ENCODE data around the gene COMP. TPM values are rescaled to one million over a fixed set of nuclear protein-coding genes. Genes with fewer than 3 reads are reported as not detected.

The COMP gene
- total and polyA plus RNA-seq, 2 donors (not counting 1 experiment from before 2014, with no cell fraction given) = not detected

- Histone ChIP-seq H3K4me2 (replicated peaks; ENCODE audit: low read depth, low read length, poor library complexity, severe bottlenecking) (no peak overlapping the region), H3K4me1 (ENCODE audit: control insufficient read depth in 2 of 2, insufficient read depth in 2 of 2, low read length in 2 of 2) (peaks cover 0 to 9% of the 10 kb centered on the region in 2 donors), H3K36me3 (replicated peaks in 1 of 2; ENCODE audit: control extremely low read depth in 1 of 2, control insufficient read depth in 1 of 2, extremely low read depth in 1 of 2, insufficient read depth in 2 of 2, low read length in 1 of 2) (no peaks in the 10 kb centered on the region), H3K79me2 (ENCODE audit: control insufficient read depth, insufficient read depth, low read length) (no peaks in the 10 kb centered on the region), H3K4me3 (ENCODE audit: control extremely low read depth in 1 of 5, extremely low read depth in 1 of 5, insufficient read depth in 1 of 5, low read depth in 2 of 5, low read length in 4 of 5) (no peak overlapping the region), H3K27me3 (replicated peaks in 1 of 4; ENCODE audit: control extremely low read depth in 1 of 4, control insufficient read depth in 3 of 4, insufficient read depth in 4 of 4, low read length in 3 of 4) (no peaks in the 10 kb centered on the region), H4K20me1 (ENCODE audit: control insufficient read depth, insufficient read depth, low read length, poor library complexity, severe bottlenecking) (no peaks in the 10 kb centered on the region), H3K27ac (ENCODE audit: low read length in 2 of 2) (no peak overlapping the region), H2AFZ (ENCODE audit: insufficient read depth, low read depth, low read length, poor library complexity, severe bottlenecking) (no peak overlapping the region), H3K9me3 (ENCODE audit: control extremely low read depth in 1 of 3, control insufficient read depth in 2 of 3, insufficient read depth in 1 of 3, low read length in 2 of 3) (no peaks in the 10 kb centered on the region), H3K9ac (ENCODE audit: low read length) (no peak overlapping the region)
- H3K4me1 Mint-ChIP-seq = no peaks in the 10 kb centered on the region
- H3K9me3 Mint-ChIP-seq (ENCODE audit: insufficient read depth) = no peaks in the 10 kb centered on the region
- no peak overlapping the region for H3K4me3 Mint-ChIP-seq
- no peak overlapping the region for H3K27ac Mint-ChIP-seq
- DNase-seq (no peak), ATAC-seq (ENCODE audit: low read depth) (no peak)
- POLR2A ChIA-PET = no interaction called here
- H3K27me3 Mint-ChIP-seq = no peaks in the 10 kb centered on the region
- CTCF ChIA-PET = no interaction called here
- 77% methylated on average over 29 of the region's 35 CpGs for WGBS (ENCODE audit: insufficient coverage)
- intact Hi-C loops (cut with micrococcal nuclease) = no loop called here
- no peak for TF ChIP-seq CTCF (IDR thresholded peaks at IDR 0.05)
- no peak for TF ChIP-seq EZH2 (IDR thresholded peaks at IDR 0.05; ENCODE audit: borderline replicate concordance, insufficient read depth, low read depth, low read length, poor library complexity, severe bottlenecking)
These were observed 28.7 kb downstream of the COMP start for GRCh38 chr19:18762125-18763023.

GRCh38 chr19:18761531-18762110, 29.5 kb downstream of the COMP start:
- intact Hi-C loops (cut with micrococcal nuclease) = no loop called here
- DNase-seq (no peak), ATAC-seq (ENCODE audit: low read depth) (no peak)
- no peaks in the 10 kb centered on the region for H3K27me3 ChIP-seq (replicated peaks in 1 of 4; ENCODE audit: control extremely low read depth in 1 of 4, control insufficient read depth in 3 of 4, insufficient read depth in 4 of 4, low read length in 3 of 4)
- H3K36me3 ChIP-seq (replicated peaks in 1 of 2; ENCODE audit: control extremely low read depth in 1 of 2, control insufficient read depth in 1 of 2, extremely low read depth in 1 of 2, insufficient read depth in 2 of 2, low read length in 1 of 2) = no peaks in the 10 kb centered on the region
- no peaks in the 10 kb centered on the region for H3K79me2 ChIP-seq (ENCODE audit: control insufficient read depth, insufficient read depth, low read length)
- WGBS (ENCODE audit: insufficient coverage) = 96% methylated on average over 13 of the region's 16 CpGs
- ChIA-PET POLR2A (no interaction called here), CTCF (no interaction called here)
- H3K9me3 ChIP-seq (ENCODE audit: control extremely low read depth in 1 of 3, control insufficient read depth in 2 of 3, insufficient read depth in 1 of 3, low read length in 2 of 3) = no peaks in the 10 kb centered on the region
- no peak overlapping the region for H3K27ac ChIP-seq (ENCODE audit: low read length in 2 of 2)
- H3K27ac Mint-ChIP-seq = no peak overlapping the region
- no peak overlapping the region for H3K4me2 ChIP-seq (replicated peaks; ENCODE audit: low read depth, low read length, poor library complexity, severe bottlenecking)
- no peaks in the 10 kb centered on the region for H3K9me3 Mint-ChIP-seq (ENCODE audit: insufficient read depth)
- no peak for TF ChIP-seq CTCF (IDR thresholded peaks at IDR 0.05)
- no peak for TF ChIP-seq EZH2 (IDR thresholded peaks at IDR 0.05; ENCODE audit: borderline replicate concordance, insufficient read depth, low read depth, low read length, poor library complexity, severe bottlenecking)
- no peak overlapping the region for H3K9ac ChIP-seq (ENCODE audit: low read length)
- no peaks in the 10 kb centered on the region for H3K27me3 Mint-ChIP-seq
- no peak overlapping the region for H3K4me3 Mint-ChIP-seq
- peaks cover 0 to 9% of the 10 kb centered on the region in 2 donors for H3K4me1 ChIP-seq (ENCODE audit: control insufficient read depth in 2 of 2, insufficient read depth in 2 of 2, low read length in 2 of 2)
- no peaks in the 10 kb centered on the region for H4K20me1 ChIP-seq (ENCODE audit: control insufficient read depth, insufficient read depth, low read length, poor library complexity, severe bottlenecking)
- no peak overlapping the region for H3K4me3 ChIP-seq (ENCODE audit: control extremely low read depth in 1 of 5, extremely low read depth in 1 of 5, insufficient read depth in 1 of 5, low read depth in 2 of 5, low read length in 4 of 5)
- H2AFZ ChIP-seq (ENCODE audit: insufficient read depth, low read depth, low read length, poor library complexity, severe bottlenecking) = no peak overlapping the region
- H3K4me1 Mint-ChIP-seq = no peaks in the 10 kb centered on the region

Data from B cell (primary cell).